Measurements from ENCODE around the gene PLSCR3.

GRCh38 chr17:7429722-7430121 lies 35.4 kb upstream of the PLSCR3 start:
- no peak for TF ChIP-seq CTCF (IDR thresholded peaks at IDR 0.05)
- no peak for TF ChIP-seq POLR2A (IDR thresholded peaks at IDR 0.05)

All from thyroid gland (tissue), 4 donors.